Epithelial cell of prostate (primary cell): ENCODE results near the gene CDCA5.
"Not testable (repeated sequence)": the region's sequence is repeated elsewhere in the genome, so short reads cannot be mapped to it uniquely, and the experiment has no call there.

ENCODE experiments used
- DNase-seq: peaks from one replicate; pipeline ENCODE4 v3.0.0-alpha.2; 2011; ENCODE audit warnings: low read depth, low spot score
- H3K27ac ChIP-seq: fragments of 450-650 bp; 2 replicates; pipeline ENCODE4 v1.5.1; 2017; ENCODE audit warnings: mild to moderate bottlenecking

CDCA5 gene

GRCh38 chr11:65120831-65121230 is 37.0 kb upstream of the CDCA5 start:
- DNase-seq: no peak

GRCh38 chr11:65119670-65119995 is 35.8 kb upstream of the CDCA5 start:
- peak overlapping the region; percentile 93 for H3K27ac ChIP-seq

More at GRCh38 chr11:65120831-65121230, 37.0 kb upstream of the CDCA5 start:
- H3K27ac ChIP-seq: peak overlapping the region; percentile 93

GRCh38 chr11:65118891-65119669 is 35.2 kb upstream of the CDCA5 start:
- DNase-seq: not testable (repeated sequence)
- peak overlapping the region; percentile 93 for H3K27ac ChIP-seq

More at GRCh38 chr11:65119670-65119995, 35.8 kb upstream of the CDCA5 start:
- no peak for DNase-seq

DNA sequence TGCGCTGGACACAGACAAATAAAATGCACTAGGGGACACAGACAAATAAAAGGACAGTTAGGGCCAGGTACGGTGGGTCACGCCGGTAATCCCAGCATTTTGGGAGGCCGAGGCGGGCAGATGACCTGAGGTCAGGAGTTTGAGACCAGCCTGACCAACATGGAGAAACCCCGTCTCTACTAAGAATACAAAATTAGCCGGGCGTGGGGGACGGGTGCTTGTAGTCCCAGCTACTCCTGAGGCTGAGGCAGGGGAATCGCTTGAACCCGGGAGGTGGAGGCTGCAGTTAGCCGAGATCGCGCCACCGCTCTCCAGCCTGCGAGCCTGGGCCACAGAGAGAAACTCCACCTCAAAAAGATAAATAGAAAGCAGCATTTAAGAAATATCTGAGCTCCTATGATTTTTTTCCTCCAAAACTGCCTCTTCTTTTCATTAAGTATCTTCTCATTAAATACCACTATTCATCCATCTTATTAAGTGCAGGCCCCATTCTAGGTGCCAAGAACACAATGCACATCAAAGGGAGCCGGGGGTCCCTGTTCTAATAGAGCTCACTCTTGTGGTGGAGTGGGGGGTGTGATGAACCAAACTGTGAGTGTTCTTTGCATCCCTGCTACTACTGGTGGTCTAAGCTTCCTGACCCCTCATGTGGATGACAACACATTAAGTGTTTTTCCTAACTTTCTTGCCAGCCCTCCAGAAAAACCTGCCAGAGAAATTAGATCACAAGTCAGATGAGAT is 34.4 kb upstream of the CDCA5 start:
- DNase-seq: no peak
- H3K27ac ChIP-seq: peak overlapping the region; percentile 93

DNA sequence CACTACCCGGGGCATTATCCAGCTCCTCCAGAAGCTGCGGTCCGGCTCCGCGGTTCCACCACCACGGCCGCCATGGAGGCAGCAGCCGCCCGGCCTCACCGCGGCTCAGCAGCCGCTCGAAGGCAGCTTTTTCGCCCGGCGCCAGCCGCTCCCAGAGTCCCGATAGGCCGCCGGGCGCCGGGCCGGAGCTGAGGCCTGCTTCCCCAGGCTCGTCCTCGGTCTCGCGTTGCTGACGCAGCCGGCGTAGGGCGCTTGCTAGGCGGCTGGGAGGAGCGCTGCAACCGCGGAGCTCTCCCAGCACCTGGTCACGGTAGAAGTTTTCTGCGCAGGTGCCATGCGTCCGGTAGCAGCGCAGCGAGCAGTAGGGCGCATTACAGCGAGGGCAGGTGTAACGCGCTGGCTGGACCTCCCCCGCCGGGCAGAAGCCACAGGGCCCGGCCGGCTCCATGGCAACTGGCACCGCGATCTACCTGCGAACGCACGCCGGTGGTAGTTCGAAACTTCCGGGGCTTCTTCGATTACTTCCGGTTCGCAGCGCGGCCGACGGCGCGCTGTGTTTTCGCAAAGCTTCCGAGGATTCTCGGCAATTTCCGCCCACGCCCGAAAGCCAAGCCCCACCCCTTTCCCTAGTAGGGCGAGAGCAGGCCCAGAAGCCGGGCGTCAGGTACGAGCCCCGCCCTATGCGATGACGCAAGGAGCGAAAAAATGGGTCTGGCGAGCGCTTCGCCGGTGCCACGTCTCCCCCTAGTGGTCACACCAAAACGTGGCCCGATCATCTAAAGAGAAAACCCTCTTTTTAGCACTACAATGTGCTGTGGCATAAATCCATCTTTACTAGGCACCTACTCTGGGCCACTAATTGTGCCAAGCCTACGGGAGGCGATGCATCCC is 33.6 kb upstream of the CDCA5 start, which contains the start of gene ZNHIT2:
Gene ZNHIT2 (minus strand): TSS at position 496 of the 891 bp plus-strand sequence. CDS start 48 bp downstream, at position 448.
- H3K27ac ChIP-seq: peak within 1 kb of the TSS; percentile 93
- peak; percentile 93 for DNase-seq

- DNase-seq: no peak
- H3K27ac ChIP-seq: peak overlapping the region; percentile 93
These were observed 32.7 kb upstream of the CDCA5 start for GRCh38 chr11:65116370-65117205.

- H3K27ac ChIP-seq: peak overlapping the region; percentile 93
- no peak for DNase-seq
These were observed 31.7 kb upstream of the CDCA5 start for GRCh38 chr11:65115361-65116082.

GRCh38 chr11:65114538-65115171 is 30.8 kb upstream of the CDCA5 start:
- no peak for DNase-seq
- H3K27ac ChIP-seq: no peak overlapping the region

DNA sequence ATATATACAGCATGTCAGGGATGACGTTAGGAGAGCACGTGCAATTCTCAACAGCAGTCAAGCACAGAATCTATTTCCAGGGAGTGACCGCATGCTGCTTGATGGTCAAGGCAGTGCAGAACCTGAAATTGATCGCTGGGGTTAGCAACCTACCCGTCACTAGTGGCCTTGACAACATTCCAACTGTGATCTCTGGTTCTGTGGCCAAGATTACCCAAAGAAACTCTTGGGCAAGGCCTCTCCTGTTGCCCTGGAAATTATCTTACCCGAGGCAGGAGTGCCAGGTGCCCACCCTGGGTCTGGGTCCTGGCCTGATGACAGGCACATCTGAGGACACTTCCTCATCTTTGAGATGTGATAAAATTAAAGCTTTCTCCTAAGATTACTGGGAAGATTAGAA is 30.0 kb upstream of the CDCA5 start:
- DNase-seq: no peak
- H3K27ac ChIP-seq: no peak overlapping the region

DNA sequence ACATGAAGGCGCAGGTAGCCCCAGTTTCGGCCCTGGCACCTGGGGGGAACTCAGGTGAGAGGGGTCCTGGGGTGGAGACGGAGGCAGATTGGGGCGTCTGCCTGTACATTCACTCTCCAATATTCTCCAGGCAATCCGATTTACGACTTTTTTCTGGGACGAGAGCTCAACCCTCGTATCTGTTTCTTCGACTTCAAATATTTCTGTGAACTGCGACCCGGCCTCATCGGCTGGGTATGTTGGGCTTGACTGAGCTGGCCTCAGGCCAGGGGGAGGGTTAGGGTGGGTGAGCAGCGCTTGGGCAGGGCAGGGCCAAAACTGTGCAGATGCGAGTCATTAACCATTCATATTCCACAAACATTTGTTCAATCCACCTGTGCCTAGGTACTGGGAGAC is 29.5 kb upstream of the CDCA5 start:
- DNase-seq: no peak
- no peak overlapping the region for H3K27ac ChIP-seq

DNA sequence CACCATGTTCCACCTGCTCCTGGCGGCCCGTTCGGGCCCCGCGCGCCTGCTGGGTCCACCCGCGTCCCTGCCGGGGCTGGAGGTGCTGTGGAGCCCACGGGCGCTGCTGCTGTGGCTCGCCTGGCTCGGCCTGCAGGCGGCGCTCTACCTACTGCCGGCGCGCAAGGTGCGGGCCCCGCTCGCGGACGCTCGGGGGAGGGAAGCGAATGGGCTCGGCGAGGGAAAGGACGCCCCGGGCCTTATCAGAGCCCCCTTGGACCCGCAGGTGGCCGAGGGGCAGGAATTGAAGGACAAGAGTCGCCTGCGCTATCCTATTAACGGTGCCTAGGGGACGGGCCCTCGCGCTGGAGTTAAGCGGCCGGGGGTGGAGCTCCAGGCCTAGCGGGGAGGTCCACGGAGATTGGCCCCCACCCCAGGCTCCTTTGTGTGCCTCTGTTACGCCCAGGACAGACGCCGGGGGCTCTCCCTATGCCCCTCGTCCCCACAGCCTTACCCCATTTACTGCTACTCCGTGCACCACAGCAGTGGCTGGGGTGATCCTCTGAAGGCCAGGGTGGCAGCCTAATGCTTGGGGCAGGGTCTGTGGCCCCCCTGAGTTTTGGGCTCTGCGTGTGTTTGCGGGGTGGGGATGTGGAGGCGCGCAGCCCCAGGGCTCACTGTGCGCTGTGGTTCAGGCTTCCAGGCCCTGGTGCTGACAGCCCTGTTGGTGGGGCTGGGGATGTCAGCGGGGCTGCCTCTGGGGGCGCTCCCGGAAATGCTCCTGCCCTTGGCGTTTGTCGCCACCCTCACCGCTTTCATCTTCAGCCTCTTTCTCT is 28.9 kb upstream of the CDCA5 start:
- no peak for DNase-seq

GRCh38 chr11:65111744-65112545 is 28.1 kb upstream of the CDCA5 start, which contains the start of gene TM7SF2:
Gene TM7SF2 (plus strand): TSS chr11:65111872. CDS start chr11:65112016, 144 bp downstream.
- H3K27ac ChIP-seq: peak within 1 kb of the TSS; percentile 17
- DNase-seq: peak; percentile 69

More for the DNA sequence above, 28.9 kb upstream of the CDCA5 start:
- H3K27ac ChIP-seq: no peak overlapping the region

- DNase-seq: no peak
- H3K27ac ChIP-seq: no peak overlapping the region
These were observed 27.4 kb upstream of the CDCA5 start for GRCh38 chr11:65111159-65111743.

GRCh38 chr11:65110354-65110861 is 26.6 kb upstream of the CDCA5 start:
- peak overlapping the region; percentile 4 for H3K27ac ChIP-seq
- no peak for DNase-seq

GRCh38 chr11:65109231-65110198 is 25.7 kb upstream of the CDCA5 start:
- no peak overlapping the region for H3K27ac ChIP-seq
- DNase-seq: no peak
